ENCODE results near the gene FHOD3.

DNA sequence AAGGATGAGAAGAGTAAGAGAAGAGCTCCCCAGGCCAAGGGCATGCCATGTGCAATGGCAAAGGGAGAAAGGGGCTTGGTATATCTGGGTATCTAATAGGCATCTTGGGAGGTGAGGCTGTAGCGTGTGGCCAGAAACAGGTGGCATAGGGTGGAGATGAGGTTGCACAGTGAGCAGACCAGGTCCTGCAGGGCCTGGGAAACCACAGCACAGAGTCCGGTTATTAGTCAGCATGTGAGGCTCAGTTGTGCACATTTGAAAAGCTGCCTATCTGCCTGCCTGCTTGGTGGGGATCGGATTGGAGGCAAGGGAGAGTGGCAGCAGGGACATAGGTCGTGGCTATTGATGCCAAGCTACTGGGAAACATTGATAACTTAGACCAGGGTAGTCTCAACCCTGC lies 340.7 kb downstream of the FHOD3 start:
- TF ChIP-seq JUNB (IDR thresholded peaks at IDR 0.05): no peak
- TF ChIP-seq, protein P1, sequence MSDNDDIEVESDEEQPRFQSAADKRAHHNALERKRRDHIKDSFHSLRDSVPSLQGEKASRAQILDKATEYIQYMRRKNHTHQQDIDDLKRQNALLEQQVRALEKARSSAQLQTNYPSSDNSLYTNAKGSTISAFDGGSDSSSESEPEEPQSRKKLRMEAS (IDR thresholded peaks at IDR 0.05): no peak
- no peak for TF ChIP-seq MAZ (IDR thresholded peaks at IDR 0.05; ENCODE audit: borderline replicate concordance, low read depth, low read length)
